Glomerular visceral epithelial cell (primary cell): Measurements from ENCODE around the gene CCDC183.
"Not testable (repeated sequence)": the region's sequence is repeated elsewhere in the genome, so short reads cannot be mapped to it uniquely, and the experiment has no call there.

ENCODE experiments used
- DNase-seq: peaks from one replicate; pipeline ENCODE4 v3.0.0-alpha.2; 2016; ENCODE audit errors: extremely low spot score

The CCDC183 gene

DNA sequence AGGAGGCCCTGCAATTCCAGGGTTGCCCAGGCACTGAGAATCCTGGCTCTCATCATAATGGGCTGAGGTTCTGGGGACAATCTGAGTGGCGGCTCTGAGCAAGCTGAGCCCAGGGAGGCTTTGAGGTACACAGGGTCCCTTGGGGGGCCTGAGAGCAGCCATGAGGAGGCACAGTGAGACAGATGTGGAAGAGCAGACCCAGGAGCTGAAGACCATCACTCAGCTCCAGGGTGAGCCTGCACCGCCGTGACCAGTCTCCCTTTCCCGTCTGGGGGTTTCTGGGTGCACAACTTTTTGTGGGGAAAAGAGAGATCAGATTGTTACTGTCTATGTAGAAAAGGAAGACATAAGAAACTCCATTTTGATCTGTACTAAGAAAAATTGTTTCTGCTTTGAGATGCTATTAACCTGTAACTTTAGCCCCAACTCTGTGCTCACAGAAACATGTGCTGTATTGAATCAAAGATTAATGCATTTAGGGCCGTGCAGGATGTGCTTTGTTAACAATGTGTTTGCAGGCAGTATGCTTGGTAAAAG, at the start of gene CCDC183:
CCDC183 (plus strand) TSS at position 101 of the 537 bp plus-strand sequence; CDS start at position 161, 60 bp downstream.
- DNase-seq, result no peak

DNA sequence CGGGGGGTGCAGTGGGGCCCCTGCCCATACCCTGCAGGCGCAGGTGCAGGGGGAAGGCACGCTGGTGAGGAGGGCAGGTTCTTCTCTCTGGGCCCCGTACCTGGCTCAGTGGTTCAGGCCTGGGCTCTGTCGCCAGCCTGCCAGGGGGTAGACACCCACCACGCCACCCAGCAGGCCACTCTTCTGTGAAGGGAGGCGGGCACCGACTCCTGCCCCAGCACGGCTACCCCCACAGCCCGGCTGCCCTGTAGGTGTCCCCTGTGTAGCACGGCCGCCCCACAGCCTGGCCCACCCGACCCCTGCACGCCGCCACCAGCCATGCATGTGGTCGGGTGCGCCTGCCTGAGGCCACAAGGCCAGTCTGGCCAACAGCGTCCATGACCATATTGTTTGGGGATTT, 49.5 kb upstream of the CCDC183 start:
- no peak for DNase-seq

DNA sequence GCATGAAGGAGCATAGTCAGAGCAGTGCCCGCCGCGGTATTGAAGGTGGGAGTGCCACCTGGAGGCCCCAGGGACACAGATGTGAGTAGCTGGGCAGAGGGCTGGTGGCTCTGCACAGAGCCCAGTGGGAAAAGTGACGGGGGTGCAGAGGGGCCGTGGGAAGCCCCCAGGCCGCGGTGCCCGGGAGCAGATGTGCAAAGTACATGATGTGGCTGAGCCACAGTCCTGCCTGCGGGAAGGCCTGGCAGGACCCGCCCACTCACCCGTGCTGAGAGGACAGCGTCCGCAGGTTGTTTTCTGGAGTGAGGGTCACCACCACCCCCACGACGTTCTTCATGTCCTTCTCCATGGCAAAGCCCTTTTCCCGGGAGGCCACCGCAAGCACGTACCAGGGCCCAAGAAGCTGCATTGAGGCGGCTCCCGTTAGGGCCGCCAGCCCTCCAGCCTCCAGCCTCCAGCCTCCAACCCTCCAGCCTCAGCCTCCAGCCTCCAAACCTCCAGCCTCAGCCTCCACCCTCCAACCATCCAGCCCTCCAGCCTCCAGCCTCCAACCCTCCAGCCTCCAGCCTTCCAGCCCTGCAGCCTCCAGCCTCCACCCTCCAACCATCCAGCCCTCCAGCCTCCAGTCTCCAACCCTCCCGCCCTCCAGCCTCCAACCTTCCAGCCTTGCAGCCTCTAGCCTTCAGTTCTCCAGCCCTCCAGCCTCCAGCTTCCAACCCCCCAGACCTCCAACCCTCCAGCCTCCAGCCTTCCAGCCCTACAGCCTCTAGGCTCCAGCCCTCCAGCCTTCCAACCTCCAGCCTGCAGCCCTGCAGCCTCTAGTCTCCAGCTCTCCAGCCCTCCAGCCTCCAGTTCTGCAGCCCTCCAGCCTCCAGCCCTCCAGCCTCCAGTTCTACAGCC, 48.7 kb upstream of the CCDC183 start:
- DNase-seq, result no peak

DNA sequence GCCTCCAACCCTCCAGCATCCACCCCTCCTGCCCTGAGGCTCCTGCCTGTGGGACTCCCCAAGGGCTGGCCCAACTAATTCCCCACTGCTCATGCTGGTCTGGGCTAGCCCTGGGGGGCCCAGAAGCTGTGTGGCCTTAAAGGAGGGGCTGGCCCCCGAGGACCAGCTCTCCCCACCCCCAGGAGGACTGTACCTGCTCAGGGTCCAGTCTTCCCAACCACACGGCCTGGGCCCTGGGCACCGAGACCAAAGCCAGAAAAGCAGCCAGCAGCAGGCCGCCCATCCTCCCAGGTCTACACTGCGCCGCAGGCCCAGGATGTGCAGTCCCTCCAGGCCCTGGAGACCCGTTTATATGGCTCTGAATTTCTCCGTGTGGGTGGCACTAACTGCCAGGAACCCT, 47.9 kb upstream of the CCDC183 start, which contains the start of gene LCN6:
LCN6 (minus strand) TSS at position 325 of the 400 bp plus-strand sequence; CDS start at position 283, 42 bp downstream.
- DNase-seq, result no peak

GRCh38 chr9:136748666-136749611, 47.2 kb upstream of the CCDC183 start:
- no peak for DNase-seq

DNA sequence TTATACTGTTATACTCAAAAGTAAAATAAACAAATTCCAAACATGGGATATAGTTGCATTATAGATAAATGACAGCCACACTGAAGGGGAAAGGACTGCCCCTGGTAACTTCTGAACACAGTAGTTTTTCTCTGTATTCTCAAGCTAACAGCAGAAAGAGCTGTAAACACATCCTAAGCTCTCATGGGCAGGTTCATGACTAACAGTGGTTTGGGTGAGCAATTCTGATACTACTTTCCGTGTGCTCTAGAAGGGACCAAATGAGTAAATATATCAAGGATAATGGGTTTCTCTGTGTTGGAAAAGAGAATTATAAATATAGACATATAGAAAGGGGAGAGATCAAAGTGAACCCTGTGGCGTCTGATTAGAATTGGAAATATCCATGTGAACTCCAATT, 45.6 kb upstream of the CCDC183 start:
- no peak for DNase-seq

DNA sequence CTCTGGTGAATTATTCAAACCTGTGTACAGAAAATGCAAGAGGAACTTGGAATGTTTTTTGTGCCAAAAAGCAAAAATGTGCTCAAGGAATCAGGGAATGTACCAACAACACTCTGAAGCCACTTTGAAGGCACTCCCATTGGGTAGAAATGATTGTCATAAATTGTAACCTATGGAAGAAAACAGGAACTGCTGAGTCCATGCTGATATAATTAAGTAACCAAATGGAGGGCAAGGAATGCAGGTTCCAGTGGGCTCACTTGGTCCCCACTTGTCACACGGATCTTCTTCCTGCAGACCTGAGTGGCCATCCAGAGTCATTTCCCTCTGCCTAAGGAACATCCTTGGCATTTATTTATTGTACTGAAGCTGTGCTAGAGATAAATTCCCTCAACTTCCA, 44.9 kb upstream of the CCDC183 start:
- DNase-seq, result no peak

DNA sequence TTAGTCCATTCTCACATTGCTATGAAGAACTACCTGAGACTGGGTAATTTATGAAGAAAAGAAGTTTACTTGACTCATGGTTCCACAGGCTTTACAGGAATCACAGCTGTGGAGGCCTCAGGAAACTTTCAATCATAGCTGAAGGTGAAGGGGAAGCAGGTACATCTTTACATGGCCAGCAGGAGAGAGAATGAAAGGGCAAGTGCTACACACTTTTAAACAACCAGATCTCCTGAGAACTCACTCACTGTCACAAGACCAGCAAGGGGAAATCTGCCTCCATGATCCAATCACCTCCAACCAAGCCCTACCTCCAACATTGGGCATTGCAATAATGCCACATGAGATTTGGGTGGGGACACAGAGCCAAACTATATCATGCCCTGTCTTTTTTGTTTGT, 44.3 kb upstream of the CCDC183 start:
- DNase-seq, result no peak

DNA sequence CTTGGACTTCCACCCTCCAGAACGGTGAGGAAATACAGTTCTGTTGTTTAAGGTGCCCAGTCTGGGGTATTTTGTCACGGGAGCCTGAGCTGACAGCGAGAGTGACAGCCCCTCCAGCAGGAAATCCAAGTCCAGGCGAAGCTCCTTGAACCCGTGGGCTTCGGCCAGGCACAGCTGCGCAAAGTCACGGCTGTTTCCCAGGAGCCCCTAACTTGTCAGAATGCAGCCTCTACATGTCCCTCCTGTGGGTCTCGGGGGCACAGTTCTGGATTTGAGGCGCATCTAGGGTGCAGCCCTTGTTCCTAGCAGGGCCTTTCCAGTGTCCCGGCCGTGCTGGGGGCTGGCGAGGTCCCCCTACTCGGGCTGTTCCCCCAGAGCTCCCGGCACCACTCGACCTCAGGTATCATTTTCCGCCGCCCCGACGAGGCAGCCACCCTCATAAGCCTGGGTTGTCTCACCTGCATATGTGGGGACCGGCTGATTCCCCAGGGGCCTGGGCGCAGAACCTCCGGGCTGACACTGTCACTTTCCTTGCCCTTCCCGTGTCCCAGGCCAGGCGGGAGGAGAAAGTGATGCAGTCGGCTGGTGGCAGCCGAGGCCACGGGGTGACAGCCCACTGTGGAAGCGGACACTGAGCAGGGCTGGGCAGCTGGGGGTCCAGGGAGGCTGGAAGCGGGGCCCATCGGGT, 42.6 kb upstream of the CCDC183 start:
- no peak for DNase-seq

- no peak for DNase-seq
Measured at GRCh38 chr9:136754059-136754572, 42.0 kb upstream of the CCDC183 start.

- DNase-seq, result no peak
Measured at GRCh38 chr9:136754626-136755301, 41.4 kb upstream of the CCDC183 start.

DNA sequence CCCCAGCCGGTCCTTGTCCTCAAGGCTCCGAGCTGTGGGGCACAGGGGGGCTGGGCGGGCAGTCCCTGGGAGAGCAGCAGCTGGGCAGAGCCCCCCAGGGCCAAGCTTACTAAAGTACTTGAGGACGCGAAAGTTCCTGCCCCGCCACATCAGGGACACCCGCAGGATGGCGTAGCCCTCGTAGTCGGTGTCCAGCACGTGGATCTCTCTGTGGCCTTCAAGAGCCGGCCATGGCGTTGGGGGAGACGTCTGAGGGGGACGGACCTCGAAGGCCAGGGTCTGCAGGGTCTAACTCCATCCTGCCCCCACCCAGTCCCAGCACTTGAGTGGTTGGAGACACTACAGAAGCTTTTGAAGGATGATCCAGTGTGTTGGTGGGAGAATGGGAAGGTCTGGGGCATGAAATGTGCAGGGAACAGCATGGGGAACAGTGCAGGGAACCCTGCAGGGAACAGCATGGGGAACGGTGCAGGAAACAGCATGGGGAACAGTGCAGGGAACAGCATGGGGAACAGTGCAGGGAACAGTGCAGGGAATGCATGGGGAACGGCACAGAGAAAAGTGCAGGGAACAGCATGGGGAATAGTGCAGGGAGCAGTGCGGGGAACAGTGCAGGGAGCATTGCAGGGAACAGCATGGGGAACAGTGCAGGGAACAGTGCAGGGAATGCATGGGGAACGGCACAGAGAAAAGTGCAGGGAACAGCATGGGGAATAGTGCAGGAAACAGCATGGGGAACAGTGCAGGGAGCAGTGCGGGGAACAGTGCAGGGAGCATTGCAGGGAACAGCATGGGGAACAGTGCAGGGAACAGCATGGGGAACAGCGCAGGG, 40.6 kb upstream of the CCDC183 start:
- not testable (repeated sequence) for DNase-seq

- DNase-seq, result no peak
Measured at GRCh38 chr9:136756134-136756438, 40.1 kb upstream of the CCDC183 start.

DNA sequence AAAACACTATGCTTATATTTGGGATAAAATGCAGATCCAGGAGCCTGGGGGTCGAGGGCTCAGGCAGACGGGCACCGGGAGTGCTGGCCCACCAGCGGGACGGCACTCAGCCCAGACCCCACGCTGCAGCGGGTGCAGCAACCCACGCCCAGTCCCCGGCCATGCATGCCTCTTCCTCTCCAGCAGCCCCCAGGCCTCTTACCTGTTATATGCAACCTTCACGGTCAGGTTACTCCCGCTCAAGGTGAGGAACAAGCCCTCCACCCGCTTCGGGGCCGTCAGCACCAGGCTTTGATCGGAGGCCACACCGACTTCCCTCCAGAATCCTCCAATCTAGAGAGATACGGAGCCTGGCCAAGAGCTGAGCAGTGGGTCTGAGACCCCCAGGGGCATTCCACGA, 39.3 kb upstream of the CCDC183 start:
- DNase-seq, result no peak

DNA sequence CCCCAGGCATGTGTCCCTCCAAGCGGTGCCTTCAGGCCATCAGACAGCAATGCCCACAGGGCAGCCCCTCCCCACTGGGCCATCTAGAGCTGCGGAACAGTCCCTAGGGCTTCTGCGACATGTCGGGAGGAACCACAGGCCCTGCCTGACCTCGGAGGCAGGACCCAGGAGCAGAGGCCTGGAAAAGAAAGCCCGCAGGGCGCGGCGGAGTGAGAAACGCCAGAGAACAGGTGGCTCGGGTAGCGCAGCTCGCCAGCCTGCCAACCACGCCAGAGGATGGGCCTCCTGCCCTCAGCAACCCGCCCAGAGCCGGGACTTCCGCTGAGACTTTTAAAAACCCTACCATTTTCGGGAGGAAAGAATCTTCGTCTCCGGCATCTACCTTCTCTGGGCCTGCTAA, 38.8 kb upstream of the CCDC183 start:
- no peak for DNase-seq

- no peak for DNase-seq
Measured at GRCh38 chr9:136757751-136758140, 38.4 kb upstream of the CCDC183 start.

GRCh38 chr9:136759001-136759400, 37.1 kb upstream of the CCDC183 start:
- DNase-seq, result no peak

DNA sequence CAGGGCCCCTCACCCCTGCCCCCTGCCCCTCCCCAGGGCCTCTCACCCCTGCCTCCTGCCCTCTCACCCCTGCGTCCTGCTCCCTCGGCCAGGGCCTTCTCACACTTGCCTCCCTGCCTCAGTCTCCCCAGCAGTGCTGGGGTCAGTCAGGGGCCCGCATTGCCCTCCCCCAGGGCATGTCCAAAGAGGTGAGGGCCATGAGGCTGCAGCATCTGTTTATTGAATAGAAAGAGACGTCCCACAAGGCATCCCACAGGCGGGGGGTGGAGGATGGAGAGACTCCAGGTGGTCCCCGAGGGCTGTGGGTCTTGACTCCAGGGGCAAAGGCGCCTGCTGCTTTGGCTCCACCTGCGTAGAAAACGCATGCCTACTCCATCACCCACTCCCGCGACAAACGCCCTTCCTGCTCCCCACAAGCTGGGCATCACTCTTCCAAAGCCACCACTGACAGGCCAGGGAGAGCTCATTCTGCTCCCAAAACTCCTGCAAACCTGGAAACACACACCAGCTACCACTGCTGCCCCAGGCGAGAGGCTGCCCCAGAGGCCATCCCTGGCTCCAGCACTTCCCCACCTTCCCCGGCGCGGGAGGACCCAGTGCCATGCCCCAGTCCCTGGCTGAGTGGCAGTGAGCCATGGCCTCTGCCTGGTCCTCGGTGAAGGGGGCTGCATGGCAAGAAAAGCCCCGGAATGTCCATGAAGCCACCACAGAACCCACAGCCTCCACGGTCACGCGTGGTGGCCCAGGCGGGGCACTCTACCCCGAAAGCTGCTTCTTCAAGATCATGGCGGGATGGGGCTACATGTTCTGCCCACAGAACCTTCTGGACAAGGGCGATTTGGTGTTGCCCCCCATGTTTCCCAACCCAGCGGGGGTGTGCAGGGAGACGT, 36.5 kb upstream of the CCDC183 start:
- DNase-seq, result no peak

DNA sequence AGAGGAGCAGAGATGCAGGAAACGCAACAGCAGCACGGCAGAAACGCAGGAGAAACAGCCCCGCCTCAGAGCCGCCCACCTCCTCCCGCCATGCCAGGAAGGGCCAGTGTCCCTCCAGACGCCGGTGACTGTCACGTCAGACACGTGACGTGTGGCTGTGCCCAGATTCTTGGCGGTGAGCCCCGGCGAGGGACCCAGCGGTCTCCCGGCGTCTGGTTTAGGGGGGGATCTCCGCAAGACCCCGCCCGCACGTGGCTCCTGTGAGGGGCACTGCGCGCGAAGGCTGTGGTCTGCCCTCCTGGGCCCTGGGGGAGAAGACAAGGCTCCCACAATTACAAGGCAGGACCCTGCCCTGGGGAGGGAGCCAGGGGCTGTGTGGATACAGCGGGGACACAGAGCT, 35.7 kb upstream of the CCDC183 start:
- DNase-seq, result no peak
